ENCODE measurements around the gene DUSP10. TPM values are rescaled to one million over a fixed set of nuclear protein-coding genes. Genes with fewer than 3 reads are reported as not detected.

DUSP10 gene
- total RNA-seq, 1 donor from 2014 or later = 2.6 TPM

DNA sequence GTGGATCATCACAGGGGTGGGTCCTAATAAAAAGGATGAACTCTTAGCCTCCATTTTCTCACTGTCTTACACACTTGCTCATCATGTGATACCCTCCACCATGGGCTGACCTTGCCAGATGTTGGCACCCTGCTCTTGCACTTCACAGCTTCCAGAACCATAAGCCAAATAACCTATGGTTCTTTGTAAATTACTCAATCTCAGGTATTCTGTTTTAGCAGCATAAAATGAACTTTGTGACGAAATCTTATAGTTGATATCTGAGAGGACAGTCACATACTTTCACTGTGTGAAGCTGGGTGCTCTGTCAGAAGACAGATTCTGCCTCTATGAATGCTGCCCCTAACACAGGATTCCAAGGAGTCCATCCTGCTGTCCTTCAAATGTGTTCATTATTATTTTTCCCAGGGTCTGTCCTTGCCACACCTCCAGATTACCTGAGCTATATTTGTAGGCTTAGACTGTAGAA, 13.8 kb downstream of the DUSP10 start:
- Histone ChIP-seq H3K4me3 (no peak overlapping the region), H3K27ac (no peak overlapping the region), H3K79me2 (ENCODE audit: low read depth) (no peaks in the 10 kb centered on the region), H2AFZ (replicated peaks) (no peak overlapping the region), H3F3A (ENCODE audit: low read depth) (no peaks in the 10 kb centered on the region), H3K4me1 (peaks cover 7% of the 10 kb centered on the region), H3K27me3 (no peaks in the 10 kb centered on the region), H3K9ac (no peak overlapping the region), H4K20me1 (ENCODE audit: low read depth) (no peaks in the 10 kb centered on the region), H3K9me3 (ENCODE audit: low read depth) (no peaks in the 10 kb centered on the region), H3K4me2 (no peak overlapping the region), H3K36me3 (no peaks in the 10 kb centered on the region)
- Mint-ChIP-seq H3K36me3 (no peaks in the 10 kb centered on the region), H3K9me3 (peaks cover 3% of the 10 kb centered on the region), H3K27me3 (ENCODE audit: insufficient read depth, low read depth) (no peaks in the 10 kb centered on the region), H3K4me1 (no peaks in the 10 kb centered on the region), H3K4me3 (no peak overlapping the region), H3K27ac (no peak overlapping the region)
- DNase-seq (ENCODE audit: low spot score) = no peak
- TF ChIP-seq EZH2phosphoT487 (IDR thresholded peaks at IDR 0.05) (no peak), EZH2 (IDR thresholded peaks at IDR 0.05) (no peak)
- TF ChIP-seq, protein P1, sequence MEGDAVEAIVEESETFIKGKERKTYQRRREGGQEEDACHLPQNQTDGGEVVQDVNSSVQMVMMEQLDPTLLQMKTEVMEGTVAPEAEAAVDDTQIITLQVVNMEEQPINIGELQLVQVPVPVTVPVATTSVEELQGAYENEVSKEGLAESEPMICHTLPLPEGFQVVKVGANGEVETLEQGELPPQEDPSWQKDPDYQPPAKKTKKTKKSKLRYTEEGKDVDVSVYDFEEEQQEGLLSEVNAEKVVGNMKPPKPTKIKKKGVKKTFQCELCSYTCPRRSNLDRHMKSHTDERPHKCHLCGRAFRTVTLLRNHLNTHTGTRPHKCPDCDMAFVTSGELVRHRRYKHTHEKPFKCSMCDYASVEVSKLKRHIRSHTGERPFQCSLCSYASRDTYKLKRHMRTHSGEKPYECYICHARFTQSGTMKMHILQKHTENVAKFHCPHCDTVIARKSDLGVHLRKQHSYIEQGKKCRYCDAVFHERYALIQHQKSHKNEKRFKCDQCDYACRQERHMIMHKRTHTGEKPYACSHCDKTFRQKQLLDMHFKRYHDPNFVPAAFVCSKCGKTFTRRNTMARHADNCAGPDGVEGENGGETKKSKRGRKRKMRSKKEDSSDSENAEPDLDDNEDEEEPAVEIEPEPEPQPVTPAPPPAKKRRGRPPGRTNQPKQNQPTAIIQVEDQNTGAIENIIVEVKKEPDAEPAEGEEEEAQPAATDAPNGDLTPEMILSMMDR (IDR thresholded peaks at IDR 0.05) = no peak

DNA sequence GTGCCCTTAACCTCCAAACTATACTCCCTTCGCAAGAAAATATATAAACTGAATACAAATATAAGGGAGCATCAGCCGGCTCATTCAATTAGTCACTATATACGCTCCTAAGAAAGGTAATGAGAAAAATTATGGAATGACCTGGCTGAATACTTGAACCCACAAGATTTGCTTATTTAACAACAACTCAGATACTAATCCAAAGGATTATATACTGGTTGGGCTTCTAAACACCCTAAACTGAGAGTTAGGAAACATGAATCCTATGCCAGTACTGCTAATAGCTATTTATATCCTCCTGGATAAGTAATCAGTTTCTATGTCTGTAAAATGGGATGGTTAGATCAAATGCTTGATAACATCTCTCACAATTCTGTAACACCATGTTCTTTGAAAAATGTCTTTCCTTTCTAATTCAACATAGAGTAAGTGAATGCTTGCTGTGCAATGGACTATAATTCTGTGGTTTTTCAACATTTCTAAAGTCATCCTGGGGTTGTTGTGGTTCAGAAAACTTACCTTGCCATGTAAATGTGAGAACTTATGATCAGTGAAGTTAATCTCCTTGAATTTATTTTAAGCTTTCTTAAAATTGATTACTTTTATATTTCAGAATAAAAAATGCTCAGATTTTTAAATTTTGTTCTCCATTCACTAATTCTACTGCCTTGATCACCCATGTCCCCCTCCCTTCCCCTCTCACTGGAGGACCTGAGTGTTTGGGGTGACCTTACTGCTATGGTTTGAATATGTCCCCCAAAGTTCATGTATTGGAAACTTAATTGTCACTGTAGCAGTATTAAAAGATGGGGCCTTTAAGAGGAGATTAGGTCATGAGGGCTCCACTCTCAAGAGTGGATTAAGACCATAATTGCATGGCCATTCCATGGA, 14.5 kb downstream of the DUSP10 start:
- H3K4me3 ChIP-seq = no peak overlapping the region
- no peak overlapping the region for H2AFZ ChIP-seq (replicated peaks)
- H3K4me3 Mint-ChIP-seq = no peak overlapping the region
- H3K4me1 ChIP-seq = peaks cover 7% of the 10 kb centered on the region
- no peaks in the 10 kb centered on the region for H3K27me3 ChIP-seq
- no peaks in the 10 kb centered on the region for H3K4me1 Mint-ChIP-seq
- peaks cover 3% of the 10 kb centered on the region for H3K9me3 Mint-ChIP-seq
- H4K20me1 ChIP-seq (ENCODE audit: low read depth) = no peaks in the 10 kb centered on the region
- H3K27ac ChIP-seq = no peak overlapping the region
- H3K36me3 Mint-ChIP-seq = peaks cover 2% of the 10 kb centered on the region
- H3K27ac Mint-ChIP-seq = no peak overlapping the region
- no peaks in the 10 kb centered on the region for H3K79me2 ChIP-seq (ENCODE audit: low read depth)
- no peaks in the 10 kb centered on the region for H3K9me3 ChIP-seq (ENCODE audit: low read depth)
- H3K4me2 ChIP-seq = no peak overlapping the region
- no peaks in the 10 kb centered on the region for H3F3A ChIP-seq (ENCODE audit: low read depth)
- H3K9ac ChIP-seq = no peak overlapping the region
- H3K27me3 Mint-ChIP-seq (ENCODE audit: insufficient read depth, low read depth) = no peaks in the 10 kb centered on the region
- H3K36me3 ChIP-seq = no peaks in the 10 kb centered on the region
- DNase-seq (ENCODE audit: low spot score) = no peak
- TF ChIP-seq, protein P1 (IDR thresholded peaks at IDR 0.05) = no peak
- TF ChIP-seq EZH2phosphoT487 (IDR thresholded peaks at IDR 0.05) (no peak), EZH2 (IDR thresholded peaks at IDR 0.05) (no peak)

DNA sequence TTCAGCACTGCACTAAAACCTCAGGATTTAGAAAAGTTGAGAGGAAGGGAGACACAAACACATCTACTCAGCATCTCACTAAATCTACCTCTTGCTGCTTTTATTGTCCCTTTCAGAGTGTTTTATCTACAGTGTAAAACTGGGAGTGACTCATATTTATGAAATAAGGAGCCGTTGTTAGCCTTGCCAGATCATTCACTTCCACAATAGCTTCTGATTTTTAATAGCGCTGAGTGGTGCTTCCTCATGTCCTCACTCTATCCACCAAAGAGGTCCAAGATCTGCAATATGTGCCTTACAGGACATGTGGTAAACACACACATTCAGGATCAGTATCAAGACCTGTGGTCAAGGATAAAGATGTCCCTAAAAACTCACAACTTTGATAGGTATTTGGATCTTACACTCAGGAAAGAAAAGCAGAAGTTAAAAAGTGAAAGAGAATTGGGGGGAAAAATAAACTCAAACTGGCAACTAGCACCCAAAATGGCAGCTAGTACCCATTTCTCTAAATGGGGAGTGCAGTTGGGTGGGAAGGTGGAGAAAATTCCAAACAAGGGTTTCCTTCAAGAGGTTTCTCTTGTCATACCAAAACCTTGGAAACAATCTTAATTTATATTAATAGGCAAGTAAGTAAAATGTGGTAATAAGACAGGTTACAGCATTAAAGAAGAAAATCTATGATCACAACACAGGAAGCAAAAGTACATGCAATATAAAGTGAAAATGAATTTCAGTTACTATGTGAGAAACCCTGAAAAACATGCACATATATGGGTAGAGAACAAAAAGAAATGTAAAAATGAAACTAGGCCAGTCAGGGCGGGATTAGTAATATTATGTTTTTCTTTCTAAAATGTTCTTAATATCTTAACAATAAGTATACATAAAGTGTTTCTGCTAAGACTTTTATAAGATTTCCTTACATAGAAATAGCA, 15.9 kb downstream of the DUSP10 start:
- Histone ChIP-seq H3K79me2 (ENCODE audit: low read depth) (no peaks in the 10 kb centered on the region), H3K4me1 (peaks cover 7% of the 10 kb centered on the region), H3F3A (ENCODE audit: low read depth) (no peaks in the 10 kb centered on the region), H3K36me3 (no peaks in the 10 kb centered on the region), H3K9me3 (ENCODE audit: low read depth) (no peaks in the 10 kb centered on the region), H3K4me2 (no peak overlapping the region), H3K27ac (no peak overlapping the region), H4K20me1 (ENCODE audit: low read depth) (no peaks in the 10 kb centered on the region), H3K27me3 (no peaks in the 10 kb centered on the region), H3K4me3 (no peak overlapping the region), H3K9ac (no peak overlapping the region), H2AFZ (replicated peaks) (no peak overlapping the region)
- H3K9me3 Mint-ChIP-seq = peaks cover 3% of the 10 kb centered on the region
- H3K4me1 Mint-ChIP-seq = no peaks in the 10 kb centered on the region
- DNase-seq (ENCODE audit: low spot score) = no peak
- no peak overlapping the region for H3K4me3 Mint-ChIP-seq
- H3K36me3 Mint-ChIP-seq = peaks cover 2% of the 10 kb centered on the region
- no peaks in the 10 kb centered on the region for H3K27me3 Mint-ChIP-seq (ENCODE audit: insufficient read depth, low read depth)
- no peak overlapping the region for H3K27ac Mint-ChIP-seq
- TF ChIP-seq EZH2phosphoT487 (IDR thresholded peaks at IDR 0.05) = no peak
- TF ChIP-seq EZH2 (IDR thresholded peaks at IDR 0.05) = no peak
- TF ChIP-seq, protein P1 (IDR thresholded peaks at IDR 0.05) = no peak

Measured in neural progenitor cell (in vitro differentiated cells).